HCT116 (cell line): Measurements from ENCODE around the gene BCAS4. TPM values are rescaled to one million over a fixed set of nuclear protein-coding genes. Genes with fewer than 3 reads are reported as not detected.
A peak's percentile ranks its signal among the peaks of the same experiment; 100 is the strongest.

Experiments
- ATAC-seq: fragments of 200-7000 bp; cut with Tn5 transposase; 2 replicates; pipeline ENCODE4 v1.9.1; 2020; ENCODE audit warnings: mild to moderate bottlenecking, moderate library complexity
- BruUV-seq: library from RNA; stranded (reverse); fragments of 400-500 nt; replicated peaks from 2 replicates; lab custom pipeline; 2021; lab: Mats Ljungman, UMichigan
- CTCF ChIA-PET: fragments of 300-600 bp; sonication (Branson Sonifier 250); formaldehyde crosslinking; loops from one replicate; lab custom pipeline; 2021; ENCODE audit warnings: antibody characterized with exemption; lab: Charles Lee
- POLR2A ChIA-PET: fragments of 300-600, 350-600 bp; sonication (Branson Sonifier 250); formaldehyde crosslinking; loops from one replicate; lab custom pipeline; 2021; ENCODE audit warnings: antibody characterized with exemption; lab: Charles Lee
- RAD21 ChIA-PET, 2 experiments: fragments of 300-600 bp; sonication (Branson Sonifier 250); formaldehyde crosslinking; loops; one replicate each; lab custom pipeline; 2023; ENCODE audit warnings: low total read pairs in 2 of 2; ENCODE audit not compliant: uncharacterized antibody in 2 of 2, unreplicated experiment in 2 of 2, low non-redundant PET in 1 of 2; lab: Charles Lee
- DNase-seq: peaks from one replicate; pipeline ENCODE4 v3.0.0-alpha.2; 2010; ENCODE audit warnings: low read depth, low spot score
- H2AFZ ChIP-seq: fragments of 200-600 bp; shearing (Covaris generic), sonication (generic); 2 replicates; pipeline ENCODE4 v1.6.1; 2017; ENCODE audit warnings: low read depth, mixed run types, mixed read lengths, antibody characterized with exemption, low read length; ENCODE audit not compliant: poor library complexity, severe bottlenecking
- H3K27ac ChIP-seq: 2 replicates; pipeline ENCODE4 v1.5.1; 2012; ENCODE audit warnings: low read depth, low read length
- H3K27me3 ChIP-seq: fragments of 200-600 bp; sonication (generic); 2 replicates; pipeline ENCODE4 v1.6.1; 2016; ENCODE audit warnings: mixed run types, low read length, mixed read lengths; ENCODE audit not compliant: insufficient read depth
- H3K36me3 ChIP-seq, 2 experiments: fragments of 200-500 bp in 1 of 2; fragments of 200-600 bp in 1 of 2; sonication (Bioruptor generic) in 1 of 2; sonication (generic) in 1 of 2; 2 replicates each; pipeline versions ENCODE4 v1.5.1 to v1.6.1; 2014 to 2016; ENCODE audit warnings: low read length in 2 of 2, inconsistent platforms in 1 of 2, mixed read lengths in 1 of 2, mixed run types in 1 of 2; ENCODE audit not compliant: insufficient read depth in 2 of 2, control insufficient read depth in 1 of 2
- H3K4me1 ChIP-seq, 2 experiments: fragments of 200-600 bp in 1 of 2; sonication (generic) in 1 of 2; 2 replicates each; pipeline versions ENCODE4 v1.5.1 to v1.6.1; 2012 to 2017; ENCODE audit warnings: low read length in 2 of 2, inconsistent platforms in 1 of 2, mild to moderate bottlenecking in 1 of 2, mixed read lengths in 1 of 2, mixed run types in 1 of 2, moderate library complexity in 1 of 2; ENCODE audit not compliant: insufficient read depth in 2 of 2, control insufficient read depth in 1 of 2
- H3K4me2 ChIP-seq: fragments of 200-600 bp; sonication (generic); 2 replicates; pipeline ENCODE4 v1.6.1; 2017; ENCODE audit warnings: mixed run types, low read length, mixed read lengths
- H3K4me3 ChIP-seq, 2 experiments: fragments of 200-600 bp in 1 of 2; sonication (generic) in 1 of 2; replicated peaks in 1 of 2; 2 replicates each; pipeline ENCODE4 v1.5.1; 2011 to 2016; ENCODE audit warnings: low read length in 2 of 2, control low read depth in 1 of 2, low read depth in 1 of 2, mild to moderate bottlenecking in 1 of 2, mixed read lengths in 1 of 2, mixed run types in 1 of 2
- H3K79me2 ChIP-seq: fragments of 200-600 bp; sonication (generic); 2 replicates; pipeline ENCODE4 v1.6.1; 2017; ENCODE audit warnings: mild to moderate bottlenecking, mixed run types, low read length, moderate library complexity, mixed read lengths; ENCODE audit not compliant: insufficient read depth
- H3K9ac ChIP-seq: fragments of 200-600 bp; sonication (generic); 2 replicates; pipeline ENCODE4 v1.6.1; 2016; ENCODE audit warnings: low read length, mixed read lengths
- H3K9me2 ChIP-seq: fragments of 200-600 bp; sonication (generic), shearing (Covaris generic); 2 replicates; pipeline ENCODE4 v1.6.1; 2017; ENCODE audit warnings: mixed run types, mild to moderate bottlenecking, moderate library complexity; ENCODE audit not compliant: insufficient read depth
- H3K9me3 ChIP-seq, 2 experiments: fragments of 200-500 bp in 1 of 2; fragments of 200-600 bp in 1 of 2; sonication (Bioruptor generic) in 1 of 2; sonication (generic) in 1 of 2; 2 replicates each; pipeline ENCODE4 v1.6.1; 2014 to 2017; ENCODE audit warnings: low read length in 2 of 2, mixed read lengths in 2 of 2, inconsistent platforms in 1 of 2, low read depth in 1 of 2, mild to moderate bottlenecking in 1 of 2, mixed run types in 1 of 2, moderate library complexity in 1 of 2; ENCODE audit not compliant: control insufficient read depth in 1 of 2, insufficient read depth in 1 of 2
- H4K20me1 ChIP-seq: fragments of 200-600 bp; sonication (generic), shearing (Covaris generic); 2 replicates; pipeline ENCODE4 v1.6.1; 2017; ENCODE audit warnings: mixed run types, mild to moderate bottlenecking, moderate library complexity; ENCODE audit not compliant: insufficient read depth
- CBX3 ChIP-seq: IDR thresholded peaks from 2 replicates; pipeline ENCODE4 v1.6.1; 2012; ENCODE audit warnings: low read depth
- CEBPB ChIP-seq: IDR thresholded peaks from 2 replicates; pipeline ENCODE4 v1.6.1; 2012; ENCODE audit warnings: low read depth
- EGR1 ChIP-seq: IDR thresholded peaks from 2 replicates; pipeline ENCODE4 v1.6.1; 2012; ENCODE audit warnings: low read depth
- ELF1 ChIP-seq: IDR thresholded peaks from 2 replicates; pipeline ENCODE4 v1.6.1; 2012; ENCODE audit warnings: low read depth, borderline replicate concordance
- FOSL1 ChIP-seq: IDR thresholded peaks from 2 replicates; pipeline ENCODE4 v1.6.1; 2012; ENCODE audit warnings: low read depth
- MAX ChIP-seq: IDR thresholded peaks from 2 replicates; pipeline ENCODE4 v1.6.1; 2012
- POLR2A ChIP-seq: IDR thresholded peaks from 2 replicates; pipeline ENCODE4 v1.7.0; 2011; ENCODE audit warnings: borderline replicate concordance; ENCODE audit not compliant: insufficient read depth, insufficient read length; ENCODE audit errors: extremely low read depth
- POLR2AphosphoS5 ChIP-seq: IDR thresholded peaks from 2 replicates; pipeline ENCODE4 v1.6.1; 2011; ENCODE audit warnings: mild to moderate bottlenecking, low read depth, low read length, moderate library complexity
- RAD21 ChIP-seq: IDR thresholded peaks from 2 replicates; pipeline ENCODE4 v1.6.1; 2012; ENCODE audit warnings: low read depth, mild to moderate bottlenecking
- REST ChIP-seq: IDR thresholded peaks from 2 replicates; pipeline ENCODE4 v1.6.1; 2012; ENCODE audit warnings: low read depth
- SIN3A ChIP-seq: IDR thresholded peaks from 2 replicates; pipeline ENCODE4 v1.6.1; 2012; ENCODE audit warnings: low read depth
- SP1 ChIP-seq: IDR thresholded peaks from 2 replicates; pipeline ENCODE4 v1.6.1; 2012; ENCODE audit warnings: low read depth
- SRF ChIP-seq: IDR thresholded peaks from 2 replicates; pipeline ENCODE4 v1.6.1; 2012; ENCODE audit warnings: low read depth
- ZBTB33 ChIP-seq: IDR thresholded peaks from 2 replicates; pipeline ENCODE4 v1.6.1; 2011; ENCODE audit warnings: mild to moderate bottlenecking, low read length, moderate library complexity; ENCODE audit not compliant: insufficient replicate concordance; ENCODE audit errors: extremely low read depth
- ZFX ChIP-seq: fragments of 450-650 bp; IDR thresholded peaks from 2 replicates; pipeline ENCODE4 v1.6.1; 2017
- intact Hi-C: fragments of 100-400 bp; cut with micrococcal nuclease; formaldehyde crosslinking; loops from 2 replicates; pipeline ENCODE4 v1.10.0; 2022
- total RNA-seq: library from RNA; stranded (reverse); gene quantifications from one replicate; pipeline ENCODE4 v1.2.1, GENCODE V29; 2021; ENCODE audit not compliant: unreplicated experiment

BCAS4 gene
- total RNA-seq, 1 experiment from 2014 or later: 18.9 TPM

- Histone ChIP-seq H3K9me3 (no peaks in the 10 kb centered on the region), H3K27me3 (no peaks in the 10 kb centered on the region), H3K9ac (no peak overlapping the region), H3K27ac (no peak overlapping the region), H3K36me3 (no peaks in the 10 kb centered on the region), H3K79me2 (no peaks in the 10 kb centered on the region), H3K4me1 (peaks cover 22 to 45% of the 10 kb centered on the region in 2 experiments), H2AFZ (peak overlapping the region; percentile 96), H3K4me2 (peak overlapping the region; percentile 71), H4K20me1 (no peaks in the 10 kb centered on the region), H3K4me3 (no peak overlapping the region), H3K9me2 (no peaks in the 10 kb centered on the region)
- DNase-seq: no peak
- BruUV-seq: no TSS peak
- TF ChIP-seq FOSL1 (no peak), MAX (no peak), SP1 (no peak), RAD21 (no peak), EGR1 (no peak), SRF (no peak), ZFX (no peak), REST (no peak), POLR2A (no peak), ELF1 (no peak), SIN3A (no peak), CEBPB (no peak), POLR2AphosphoS5 (no peak), ZBTB33 (no peak), CBX3 (no peak)
- ChIA-PET POLR2A (interaction anchor here (0.8 to 1.3 kb wide), 5 partner anchors 66 to 239 kb away, joined by 3 to 9 read pairs (median 3); partner anchors contain the start of genes ADNP, DPM1 and MOCS3), CTCF (interaction anchor here (0.7 to 4.8 kb wide), 38 partner anchors 10 to 561 kb away, joined by 3 to 39 read pairs (median 4); partner anchors contain the start of genes ADNP, DPM1 and MOCS3), RAD21 (interaction anchor here (0.5 to 1.2 kb wide), 7 partner anchors 21 to 193 kb away, joined by 3 to 7 read pairs (median 3); no protein-coding TSS in a partner anchor)
- intact Hi-C loops: loop anchor here (5.0 kb wide), 1 partner anchor 513 kb away; no protein-coding TSS in a partner anchor
- 0 out of 2 replicates have a peak, but pooled peaks have one; percentile 0 for ATAC-seq
Measured at GRCh38 chr20:50794181-50794845, 548 bp upstream of the BCAS4 start.
